Measurements from ENCODE around the gene RHOT2. TPM values are rescaled to one million over a fixed set of nuclear protein-coding genes. Genes with fewer than 3 reads are reported as not detected.
A peak's percentile ranks its signal among the peaks of the same experiment; 100 is the strongest.

Gene RHOT2
- total and polyA plus RNA-seq, 9 of the 15 experiments (the other 6 are each of a cell fraction or from before 2014, with no cell fraction given): 5.0 to 373 (median 112) TPM

- no peak; the same call in 1 of the 2 replicates for TF ChIP-seq JUN (IDR thresholded peaks at IDR 0.05; ENCODE audit: borderline replicate concordance, low read depth, low read length)
- TF ChIP-seq JUN (CRISPR knock-in tag; IDR thresholded peaks at IDR 0.05; ENCODE audit: borderline replicate concordance): no peak
- TF ChIP-seq PRPF4 (IDR thresholded peaks at IDR 0.05; ENCODE audit: insufficient read depth, low read depth, low read length, poor library complexity, severe bottlenecking): no peak
- TF ChIP-seq PRDM10 (IDR thresholded peaks at IDR 0.05; ENCODE audit: partially characterized antibody): no peak
- TF ChIP-seq SRSF9 (IDR thresholded peaks at IDR 0.05; ENCODE audit: borderline replicate concordance, low read depth, low read length): no peak
- no peak for TF ChIP-seq FOXJ2 (tag; IDR thresholded peaks at IDR 0.05)
- TF ChIP-seq XRCC5 (IDR thresholded peaks at IDR 0.05; ENCODE audit: low read depth, low read length): 0 out of 2 replicates have a peak, but pooled peaks have one; percentile 74
- peak; percentile 20; the same call in 1 of the 2 replicates for TF ChIP-seq LCOR (CRISPR knock-in tag; IDR thresholded peaks at IDR 0.05)
- no peak for TF ChIP-seq CCAR2 (IDR thresholded peaks at IDR 0.05; ENCODE audit: low read depth, low read length)
- TF ChIP-seq ZNF253 (CRISPR knock-in tag; conservative IDR thresholded peaks at IDR 0.05): no peak
- no peak for TF ChIP-seq E2F4 (CRISPR knock-in tag; IDR thresholded peaks at IDR 0.05; ENCODE audit: low read depth)
- no peak for TF ChIP-seq HINFP (tag; conservative IDR thresholded peaks at IDR 0.05; ENCODE audit: low read depth)
- no peak for TF ChIP-seq ZBTB26 (CRISPR knock-in tag; IDR thresholded peaks at IDR 0.05)
- no peak for TF ChIP-seq HMGXB4 (CRISPR knock-in tag; IDR thresholded peaks at IDR 0.05)
- TF ChIP-seq ZNF780A (CRISPR knock-in tag; IDR thresholded peaks at IDR 0.05): no peak
- no peak for TF ChIP-seq HES1 (IDR thresholded peaks at IDR 0.05; ENCODE audit: low read depth)
- no peak for TF ChIP-seq ZNF217 (CRISPR knock-in tag; IDR thresholded peaks at IDR 0.05)
These were observed 7.3 kb upstream of the RHOT2 start (continued) for GRCh38 chr16:660459-661183.

Data from K562 (cell line).